NOMO-1 (cell line): ENCODE results near the gene TFEB.
"Not testable (repeated sequence)": the region's sequence is repeated elsewhere in the genome, so short reads cannot be mapped to it uniquely, and the experiment has no call there.

Source experiments
- DNase-seq, 2 experiments: peaks; one replicate each; lab custom pipeline; 2025; ENCODE audit not compliant: unreplicated experiment in 2 of 2; lab: John Stamatoyannopoulos, UW

The TFEB gene

GRCh38 chr6:41766043-41766664, 30.7 kb upstream of the TFEB start:
- DNase-seq, result not testable (repeated sequence)

- DNase-seq, result no peak
Observed at GRCh38 chr6:41763470-41763869, 28.1 kb upstream of the TFEB start.

GRCh38 chr6:41759905-41760579, 24.6 kb upstream of the TFEB start:
- no peak for DNase-seq

GRCh38 chr6:41759106-41759904, 23.9 kb upstream of the TFEB start:
- no peak for DNase-seq

DNA sequence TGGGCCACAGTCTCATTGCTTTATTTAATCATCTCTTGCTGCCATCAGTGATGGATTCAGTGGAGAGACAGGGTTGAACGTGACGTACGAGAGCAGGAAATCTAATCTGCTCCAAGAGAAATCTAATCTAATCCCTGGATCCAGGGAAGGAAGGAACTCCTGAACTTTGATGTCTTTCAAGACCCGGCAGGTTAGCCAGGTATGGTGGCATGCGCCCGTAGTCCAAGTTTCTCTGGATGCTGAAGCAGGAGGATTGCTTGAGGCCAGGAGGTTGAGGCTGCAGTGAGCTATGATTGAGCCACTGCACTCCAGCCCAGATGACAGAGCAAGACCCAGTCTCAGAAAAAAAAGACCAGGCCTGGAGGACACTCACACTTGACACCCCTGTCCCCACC, 23.2 kb upstream of the TFEB start:
- no peak for DNase-seq

DNA sequence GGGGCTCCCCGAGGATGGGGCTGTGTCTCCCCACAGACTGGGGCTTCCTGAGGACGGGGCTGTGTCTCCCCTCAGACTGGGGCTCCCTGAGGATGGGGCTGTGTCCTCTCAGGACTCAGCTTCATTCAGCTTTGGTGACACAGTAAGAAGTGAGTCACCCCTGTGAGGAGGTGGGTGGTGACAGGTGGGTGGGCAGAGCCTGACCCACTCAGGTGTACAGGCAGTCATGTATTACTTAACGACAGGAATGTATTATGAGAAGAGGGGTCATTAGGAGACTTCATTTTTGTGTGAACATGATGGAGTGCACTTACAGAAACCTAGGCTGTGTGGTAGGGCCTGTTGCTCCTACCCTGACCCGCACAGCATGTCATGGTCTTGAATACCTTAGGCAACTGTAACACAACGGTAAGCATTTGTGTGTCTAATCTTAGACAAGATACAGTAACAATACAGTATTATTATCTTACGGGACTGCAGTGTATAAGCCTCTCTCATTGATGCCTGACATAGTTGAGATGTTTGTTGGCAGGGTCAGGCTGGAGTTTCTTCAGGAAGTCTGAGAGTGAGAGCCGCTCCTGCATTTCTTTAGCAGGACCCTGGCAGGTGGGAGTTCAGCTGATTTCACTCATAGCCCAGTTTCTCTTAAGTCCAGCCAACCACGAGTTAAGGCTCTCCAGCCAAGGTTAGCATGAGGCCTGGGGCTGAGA, 22.7 kb upstream of the TFEB start:
- no peak for DNase-seq

- DNase-seq, result no peak
Observed at GRCh38 chr6:41757271-41757670, 21.9 kb upstream of the TFEB start.

DNA sequence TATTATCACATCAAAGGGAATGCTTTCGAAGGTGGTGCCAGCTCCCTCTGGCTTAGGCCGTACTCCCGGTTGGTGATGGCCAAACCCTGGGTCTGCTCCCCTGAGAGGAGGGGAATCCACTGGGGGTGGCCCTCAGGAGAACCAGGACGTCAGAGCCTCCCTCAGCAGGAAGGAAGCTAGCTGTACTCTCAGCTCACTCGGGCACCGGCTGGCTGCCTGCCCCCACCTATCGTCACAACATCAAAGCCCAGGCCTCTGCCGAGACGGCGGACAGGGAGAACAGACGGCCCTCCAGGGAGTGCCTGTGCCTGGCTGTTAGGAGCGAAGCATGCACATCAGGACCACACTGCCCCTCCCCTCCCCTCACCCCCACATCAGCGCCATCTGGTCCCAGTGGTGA, 20.9 kb upstream of the TFEB start:
- no peak for DNase-seq

- DNase-seq, result no peak
Observed at GRCh38 chr6:41755895-41756294, 20.5 kb upstream of the TFEB start.

- DNase-seq, result no peak
Observed at GRCh38 chr6:41750374-41750773, 15.0 kb upstream of the TFEB start.

GRCh38 chr6:41748542-41748941, 13.1 kb upstream of the TFEB start:
- DNase-seq, result no peak

DNA sequence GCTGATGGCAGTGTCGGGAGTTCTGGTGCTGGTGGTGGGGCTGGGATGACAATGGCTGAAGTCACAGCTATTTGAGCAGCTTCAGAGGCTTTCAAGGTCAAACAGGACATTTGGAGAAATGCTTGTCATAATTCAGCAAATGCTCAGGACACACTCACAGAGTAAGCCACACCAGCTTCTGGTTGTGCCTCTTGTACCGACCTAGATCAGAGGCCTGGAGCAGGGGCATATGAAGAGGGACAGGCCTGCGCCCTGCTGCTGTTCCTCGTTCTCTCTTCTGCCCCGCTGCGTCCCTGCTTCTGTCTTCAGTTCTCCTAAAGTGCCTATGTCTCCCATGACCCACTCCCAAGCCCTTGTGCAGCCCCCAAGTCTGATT, 12.7 kb upstream of the TFEB start:
- DNase-seq, result no peak

DNA sequence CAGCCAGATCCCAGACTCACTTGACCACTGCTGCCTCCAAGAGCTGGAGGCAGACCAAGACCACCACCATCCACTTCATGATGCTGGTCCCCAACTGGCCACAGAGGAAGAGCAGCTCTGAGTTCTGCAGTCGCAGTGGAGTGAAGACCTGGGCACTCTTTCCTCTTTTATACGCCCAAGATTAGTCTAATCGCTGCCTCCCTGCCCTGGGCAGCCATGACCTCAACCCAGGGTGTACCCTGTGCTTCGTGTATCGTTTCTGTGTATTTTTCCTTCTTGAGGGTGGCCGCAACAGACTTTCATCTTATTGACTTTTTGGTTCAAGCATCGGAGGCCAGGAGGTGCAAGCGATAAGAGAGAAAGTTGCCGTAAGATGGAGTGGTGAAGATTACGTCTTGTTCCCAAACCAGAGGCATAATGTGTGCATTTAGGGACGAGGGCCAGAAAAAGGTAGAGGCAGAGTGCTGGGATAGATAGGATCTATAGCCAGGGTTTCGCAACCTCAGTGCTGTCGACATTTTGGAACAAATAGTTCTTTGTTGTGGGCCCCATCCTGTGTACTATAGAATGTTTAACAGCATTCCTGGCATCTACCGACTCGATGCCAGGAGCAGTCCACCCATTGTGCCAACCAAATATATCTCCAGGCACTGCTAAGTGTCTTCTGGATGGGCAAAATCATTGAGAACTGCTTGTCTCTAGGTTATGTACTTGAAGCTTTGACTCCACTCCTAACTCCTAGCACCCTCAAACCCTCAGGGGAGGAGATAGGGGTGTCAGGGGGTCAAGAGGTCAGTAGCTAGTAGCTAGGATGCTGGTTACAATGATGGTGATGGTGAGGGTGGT, 12.1 kb upstream of the TFEB start, which contains the start of gene PGC:
Gene PGC (minus strand): TSS at position 142 of the 846 bp plus-strand sequence. CDS start 63 bp downstream, at position 79.
- DNase-seq, result no peak

- DNase-seq, result no peak
Observed at GRCh38 chr6:41746107-41746506, 10.7 kb upstream of the TFEB start.

GRCh38 chr6:41744236-41744787, 8.9 kb upstream of the TFEB start:
- DNase-seq, result no peak

GRCh38 chr6:41743406-41744235, 8.2 kb upstream of the TFEB start:
- no peak for DNase-seq

GRCh38 chr6:41741625-41742490, 6.5 kb upstream of the TFEB start:
- no peak for DNase-seq
